Measurements from ENCODE around the gene ARHGDIA.
A peak's percentile ranks its signal among the peaks of the same experiment; 100 is the strongest.

The ARHGDIA gene

DNA sequence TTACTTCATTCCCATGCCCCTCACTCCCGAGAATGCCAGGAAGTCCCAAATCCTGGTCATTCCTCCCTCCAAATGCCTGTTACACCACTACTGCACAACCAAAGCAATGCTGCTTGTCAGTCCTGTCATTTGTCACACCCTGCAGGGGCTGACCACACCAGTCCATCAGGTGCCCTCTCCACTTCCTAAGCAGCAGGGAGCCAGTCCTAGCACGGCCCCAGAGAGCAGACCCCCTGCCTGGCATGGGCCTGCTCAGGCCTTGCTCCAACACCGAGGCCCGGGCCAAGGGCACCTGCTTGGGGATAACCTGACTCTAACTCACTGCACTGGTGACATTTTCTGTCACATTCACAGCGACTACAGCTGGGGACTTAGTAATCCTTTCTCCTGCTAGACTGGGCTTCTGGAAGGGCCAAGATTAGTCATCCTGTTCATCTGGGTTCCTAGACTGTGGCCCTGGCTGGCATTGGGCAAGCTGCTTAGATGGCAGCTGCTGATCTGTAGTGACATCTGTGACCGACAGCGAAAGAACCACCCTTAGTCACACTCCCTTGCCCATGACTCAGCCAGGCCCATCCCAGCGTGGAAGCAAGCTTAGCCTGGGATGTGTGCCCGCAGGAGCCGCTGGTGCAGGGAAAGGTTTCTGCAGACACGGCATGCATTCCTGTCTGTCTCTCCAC lies 14.9 kb upstream of the ARHGDIA start:
- no peak for DNase-seq

DNA sequence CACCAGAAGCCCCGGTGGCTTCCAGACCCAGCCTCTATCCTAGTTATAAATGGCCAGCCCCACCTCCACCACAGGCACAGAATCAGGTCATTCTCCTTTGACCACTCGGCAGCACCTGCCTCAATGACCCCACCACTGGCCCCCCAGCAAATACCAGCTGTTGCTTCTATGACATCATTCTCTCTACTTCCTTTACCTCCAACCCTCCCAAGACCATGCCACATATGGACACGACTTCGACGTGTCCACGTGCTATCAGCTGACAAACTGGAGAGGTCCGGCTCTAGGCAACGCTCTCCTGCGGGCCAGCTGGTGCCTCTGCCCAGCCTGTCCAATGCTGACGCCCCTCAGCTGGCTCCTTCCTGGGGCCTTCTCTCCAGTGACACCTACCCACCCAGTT lies 14.3 kb upstream of the ARHGDIA start:
- DNase-seq, result no peak

- DNase-seq, result no peak
Measured at GRCh38 chr17:81884968-81885367, 13.8 kb upstream of the ARHGDIA start.

GRCh38 chr17:81884520-81884919 lies 13.4 kb upstream of the ARHGDIA start:
- no peak for DNase-seq

- no peak for DNase-seq
Measured at GRCh38 chr17:81879121-81879520, 8.0 kb upstream of the ARHGDIA start.

GRCh38 chr17:81878294-81878693 lies 7.2 kb upstream of the ARHGDIA start:
- DNase-seq, result no peak

DNA sequence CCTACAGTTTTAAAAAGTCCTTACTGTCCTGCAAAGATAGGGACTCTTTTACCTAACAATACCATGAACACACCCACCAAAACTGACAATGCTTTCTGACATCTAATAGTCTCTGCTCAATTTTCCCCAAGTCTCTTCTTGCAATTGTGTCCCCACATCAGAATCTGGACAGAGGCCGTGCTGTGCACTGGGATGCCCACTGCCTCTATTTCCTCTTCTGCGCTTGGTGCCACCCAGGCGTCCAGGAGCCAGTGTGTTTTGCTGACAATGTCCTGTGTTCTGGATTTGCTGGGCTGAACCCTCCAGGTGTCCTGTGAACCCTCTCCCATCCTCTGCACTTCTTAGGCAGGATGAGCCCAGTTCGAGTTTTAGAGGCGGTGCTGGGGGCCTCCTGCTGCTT lies 6.4 kb upstream of the ARHGDIA start:
- no peak for DNase-seq

- DNase-seq, result peak; percentile 96
Measured at GRCh38 chr17:81871387-81872230, 472 bp upstream of the ARHGDIA start.

GRCh38 chr17:81870131-81870980 lies 781 bp downstream of the ARHGDIA start:
- DNase-seq, result peak; percentile 46

DNA sequence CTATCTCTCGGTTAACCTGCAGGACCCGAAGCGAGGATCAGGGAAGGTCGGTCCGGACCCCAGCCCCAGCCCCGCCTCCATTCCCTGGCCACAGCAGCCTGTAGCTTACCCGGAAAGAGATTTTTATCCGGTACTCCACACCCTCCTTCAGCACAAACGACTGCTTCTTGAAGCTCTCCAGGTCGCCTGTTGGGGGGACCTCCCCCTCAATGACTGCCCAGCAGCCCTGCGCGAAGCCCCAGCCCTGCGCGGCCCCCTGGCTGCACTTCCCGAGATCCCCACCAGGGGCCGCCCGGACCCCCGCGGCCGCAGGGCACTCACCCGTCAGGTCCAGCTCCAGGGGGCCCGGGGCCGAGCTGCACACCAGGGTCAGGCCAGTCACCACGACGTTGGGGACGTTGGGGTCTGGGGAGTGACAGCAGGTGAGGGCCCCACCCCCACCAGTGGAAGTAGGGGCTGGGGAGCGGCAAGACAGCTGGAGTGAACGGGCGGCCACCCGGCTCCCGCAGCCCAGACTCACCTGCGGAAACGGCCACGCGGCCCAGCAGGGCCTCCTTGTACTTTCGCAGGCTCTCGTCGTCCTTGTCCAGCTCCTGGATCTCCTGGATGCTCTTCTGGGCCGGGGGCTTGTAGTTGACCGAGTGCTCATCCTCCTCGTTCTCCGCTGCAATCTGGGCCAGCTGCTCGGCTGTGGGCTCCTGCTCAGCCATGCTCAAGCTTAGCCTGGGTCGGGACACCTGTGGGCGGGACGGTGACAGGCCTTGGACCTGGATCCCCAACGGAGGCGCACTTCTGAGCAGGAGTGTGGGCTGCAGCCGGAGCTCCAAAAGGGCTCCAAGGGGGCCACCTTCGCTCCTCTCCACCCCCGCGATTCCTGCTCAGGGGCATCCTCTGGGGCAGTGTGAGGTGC lies 1.7 kb downstream of the ARHGDIA start:
- peak; percentile 46 for DNase-seq

- DNase-seq, result no peak
Measured at GRCh38 chr17:81868674-81869220, 2.4 kb downstream of the ARHGDIA start.

GRCh38 chr17:81867991-81868673 lies 3.0 kb downstream of the ARHGDIA start:
- no peak for DNase-seq

- no peak for DNase-seq
Measured at GRCh38 chr17:81867170-81867990, 3.8 kb downstream of the ARHGDIA start.

GRCh38 chr17:81866440-81867169 lies 4.5 kb downstream of the ARHGDIA start:
- DNase-seq, result no peak

- DNase-seq, result no peak
Measured at GRCh38 chr17:81865733-81866439, 5.3 kb downstream of the ARHGDIA start.

DNA sequence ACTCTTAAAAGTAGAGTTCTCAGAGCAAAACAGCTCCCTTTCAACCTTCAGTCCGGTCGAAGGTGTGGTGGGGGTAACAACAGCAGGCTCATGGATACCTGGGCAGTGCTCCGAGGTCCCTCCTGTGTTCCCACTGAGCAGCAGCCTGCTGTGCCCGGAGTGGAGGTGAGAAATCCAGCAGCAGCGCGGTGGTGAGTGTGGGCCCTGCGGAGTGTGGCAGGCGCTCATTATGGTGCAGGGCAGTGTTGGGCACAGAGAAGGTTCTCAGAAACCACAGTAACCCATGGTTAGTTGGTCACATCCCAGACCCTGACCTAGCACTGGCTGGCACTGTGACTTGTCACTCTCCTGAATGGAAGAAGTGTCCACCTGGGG lies 5.8 kb downstream of the ARHGDIA start:
- no peak for DNase-seq

GRCh38 chr17:81863833-81864768 lies 7.0 kb downstream of the ARHGDIA start:
- DNase-seq, result no peak

- no peak for DNase-seq
Measured at GRCh38 chr17:81863123-81863675, 7.9 kb downstream of the ARHGDIA start.

Data from stimulated activated CD4-positive, alpha-beta T cell treated with anti-CD3 and anti-CD28 coated beads, Interleukin-4, amount 100 ng/mL, for 24 hours (primary cell).